NOMO-1 treated with DMSO at 0.1 percent for 48 hours (cell line): ENCODE measurements around the gene HAPSTR1.
"Not testable (repeated sequence)": the region's sequence is repeated elsewhere in the genome, so short reads cannot be mapped to it uniquely, and the experiment has no call there.

Experiments used
- DNase-seq: peaks from one replicate; lab custom pipeline; 2025; ENCODE audit not compliant: unreplicated experiment; lab: John Stamatoyannopoulos, UW

Gene HAPSTR1

DNA sequence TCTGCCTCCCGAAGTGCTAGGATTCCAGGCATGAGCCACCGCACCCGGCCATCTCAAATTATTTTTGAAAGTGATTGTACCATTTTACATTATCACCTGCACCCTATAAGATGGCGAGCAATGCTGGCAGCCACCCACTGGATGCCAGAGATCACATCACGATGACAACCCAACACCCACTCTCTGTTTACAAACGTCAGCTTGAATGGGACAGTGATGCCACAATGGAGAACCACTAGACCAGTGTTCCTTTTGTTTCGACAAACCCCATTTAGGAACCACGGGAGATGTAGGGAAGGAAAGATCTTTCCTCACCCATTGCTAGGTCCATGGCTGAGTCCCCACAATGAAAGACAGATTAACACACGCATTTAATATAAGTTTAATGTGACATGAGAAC, 20.1 kb upstream of the HAPSTR1 start:
- no peak for DNase-seq

- DNase-seq, result no peak
Measured at GRCh38 chr16:9072806-9073341, 18.6 kb upstream of the HAPSTR1 start.

- no peak for DNase-seq
Measured at GRCh38 chr16:9075299-9076071, 16.0 kb upstream of the HAPSTR1 start.

DNA sequence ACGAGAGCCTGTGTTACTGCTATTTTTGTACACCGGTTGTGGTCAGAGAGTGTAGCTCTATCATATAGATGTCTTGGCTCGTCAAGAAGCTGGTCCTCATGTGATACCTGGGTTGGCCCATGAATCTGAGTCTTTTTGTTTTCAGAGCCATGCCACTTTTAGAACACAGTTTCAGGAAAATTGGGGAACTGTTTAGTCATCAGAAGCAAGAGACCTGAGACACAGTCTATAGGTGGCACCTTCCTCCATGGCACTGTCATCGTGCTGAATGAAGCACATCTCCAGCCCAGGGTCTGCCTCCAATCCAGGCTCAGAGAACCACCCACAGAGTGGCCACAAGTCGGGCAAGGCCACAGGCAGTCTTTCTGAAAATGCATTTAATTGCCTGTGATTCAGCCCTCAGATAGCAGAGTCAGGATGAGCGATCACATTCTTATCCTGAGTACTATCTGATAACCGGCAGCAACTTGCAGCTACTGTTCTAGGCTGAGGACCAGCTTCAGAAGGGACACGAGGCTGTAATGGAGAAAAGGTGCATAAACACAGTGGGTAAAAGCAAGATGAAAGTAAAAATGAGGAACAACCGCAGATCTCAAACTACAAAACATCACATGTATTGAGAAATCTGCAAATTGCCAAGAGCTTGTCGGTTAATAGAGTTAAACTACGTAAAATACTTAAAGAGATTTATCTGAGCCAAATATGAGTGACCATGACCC, 14.2 kb upstream of the HAPSTR1 start:
- peak; percentile 80 for DNase-seq

- peak; percentile 98 for DNase-seq
Measured at GRCh38 chr16:9078467-9079429, 12.7 kb upstream of the HAPSTR1 start.

GRCh38 chr16:9079430-9079812, 12.0 kb upstream of the HAPSTR1 start:
- no peak for DNase-seq

- DNase-seq, result no peak
Measured at GRCh38 chr16:9081158-9081557, 10.3 kb upstream of the HAPSTR1 start.

GRCh38 chr16:9081843-9082242, 9.6 kb upstream of the HAPSTR1 start:
- DNase-seq, result no peak

- DNase-seq, result no peak
Measured at GRCh38 chr16:9082422-9082821, 9.0 kb upstream of the HAPSTR1 start.

GRCh38 chr16:9087733-9088132, 3.7 kb upstream of the HAPSTR1 start:
- DNase-seq, result not testable (repeated sequence)

GRCh38 chr16:9088848-9089247, 2.6 kb upstream of the HAPSTR1 start:
- DNase-seq, result no peak

DNA sequence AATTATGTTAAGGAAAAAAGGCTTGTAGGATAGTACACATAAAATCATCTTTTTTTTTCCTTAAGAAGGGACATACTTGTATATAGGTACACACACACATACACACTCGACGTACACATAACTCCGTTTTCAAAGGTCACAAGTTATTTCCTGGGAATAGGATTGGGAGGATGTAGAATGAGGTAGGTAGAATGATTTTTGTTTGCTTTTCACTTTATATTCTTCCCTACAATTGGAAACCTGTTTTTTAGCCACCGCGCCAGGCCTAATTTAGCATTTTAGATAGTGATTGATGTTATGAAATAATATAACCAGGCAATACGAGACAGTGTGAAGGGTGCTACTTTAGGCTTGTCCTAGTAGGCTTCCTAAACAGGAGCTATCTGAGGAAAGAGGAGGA, 1.8 kb upstream of the HAPSTR1 start:
- no peak for DNase-seq

DNA sequence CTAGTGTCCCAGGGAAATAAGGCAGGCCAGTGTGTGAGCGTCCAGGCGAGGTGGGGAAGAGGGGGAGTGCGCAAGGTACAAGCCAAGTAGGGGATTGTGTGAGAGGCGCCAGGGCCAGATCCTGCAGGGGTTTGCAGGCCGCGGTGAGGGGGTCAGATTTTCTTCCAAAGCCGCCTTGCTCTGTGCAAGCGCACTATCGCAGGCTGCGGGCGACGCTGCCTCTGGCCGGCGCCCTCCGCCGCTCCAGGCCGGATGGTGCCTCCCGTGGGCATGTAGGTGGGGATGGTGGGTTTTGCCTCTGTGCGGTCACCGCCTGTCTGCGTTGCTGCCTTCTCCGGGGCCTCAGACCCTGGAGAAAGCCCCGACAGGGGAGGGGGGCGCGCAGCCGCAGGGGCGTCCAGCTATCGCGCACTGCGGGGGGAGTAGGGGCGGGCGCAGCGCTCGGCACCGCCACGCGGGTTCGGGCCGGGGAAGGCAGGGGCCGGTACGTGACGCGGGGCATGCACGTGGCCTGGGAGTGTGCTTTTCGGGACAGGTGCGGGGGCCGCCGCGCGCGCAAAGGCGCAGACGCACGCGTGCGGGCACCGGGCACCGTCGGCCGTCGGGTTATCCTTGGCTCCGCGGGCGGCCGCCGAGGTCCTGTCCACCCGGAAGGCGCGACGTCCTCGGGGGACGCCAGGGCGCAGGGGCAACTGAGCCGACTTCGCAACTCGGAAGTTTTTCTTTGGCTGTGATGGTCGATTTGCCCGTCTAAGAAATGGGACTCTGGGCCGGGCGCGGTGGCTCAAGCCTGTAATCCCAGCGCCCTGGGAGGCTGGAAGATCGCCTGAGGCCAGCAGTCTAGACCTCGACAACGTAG, 1.1 kb upstream of the HAPSTR1 start:
- no peak for DNase-seq

DNA sequence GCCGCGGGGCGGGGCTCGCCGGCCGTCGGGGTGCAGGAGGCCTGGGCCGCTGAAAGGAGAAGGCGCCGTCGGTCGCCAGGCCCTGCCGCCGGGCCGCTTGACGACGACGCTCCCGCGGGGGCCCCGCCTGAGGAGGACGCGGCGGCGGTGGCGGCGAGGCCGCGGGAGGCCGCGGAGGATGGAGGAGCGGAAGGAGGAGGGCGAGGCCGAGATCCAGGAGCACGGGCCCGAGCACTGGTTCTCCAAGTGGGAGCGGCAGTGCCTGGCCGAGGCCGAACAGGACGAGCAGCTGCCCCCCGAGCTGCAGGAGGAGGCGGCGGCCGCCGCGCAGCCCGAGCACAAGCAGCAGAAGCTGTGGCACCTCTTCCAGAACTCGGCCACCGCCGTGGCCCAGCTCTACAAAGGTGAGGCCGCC, 430 bp downstream of the HAPSTR1 start:
- DNase-seq, result no peak

GRCh38 chr16:9092282-9092977, 986 bp downstream of the HAPSTR1 start:
- peak; percentile 24 for DNase-seq

- DNase-seq, result no peak
Measured at GRCh38 chr16:9092978-9093344, 1.5 kb downstream of the HAPSTR1 start.

DNA sequence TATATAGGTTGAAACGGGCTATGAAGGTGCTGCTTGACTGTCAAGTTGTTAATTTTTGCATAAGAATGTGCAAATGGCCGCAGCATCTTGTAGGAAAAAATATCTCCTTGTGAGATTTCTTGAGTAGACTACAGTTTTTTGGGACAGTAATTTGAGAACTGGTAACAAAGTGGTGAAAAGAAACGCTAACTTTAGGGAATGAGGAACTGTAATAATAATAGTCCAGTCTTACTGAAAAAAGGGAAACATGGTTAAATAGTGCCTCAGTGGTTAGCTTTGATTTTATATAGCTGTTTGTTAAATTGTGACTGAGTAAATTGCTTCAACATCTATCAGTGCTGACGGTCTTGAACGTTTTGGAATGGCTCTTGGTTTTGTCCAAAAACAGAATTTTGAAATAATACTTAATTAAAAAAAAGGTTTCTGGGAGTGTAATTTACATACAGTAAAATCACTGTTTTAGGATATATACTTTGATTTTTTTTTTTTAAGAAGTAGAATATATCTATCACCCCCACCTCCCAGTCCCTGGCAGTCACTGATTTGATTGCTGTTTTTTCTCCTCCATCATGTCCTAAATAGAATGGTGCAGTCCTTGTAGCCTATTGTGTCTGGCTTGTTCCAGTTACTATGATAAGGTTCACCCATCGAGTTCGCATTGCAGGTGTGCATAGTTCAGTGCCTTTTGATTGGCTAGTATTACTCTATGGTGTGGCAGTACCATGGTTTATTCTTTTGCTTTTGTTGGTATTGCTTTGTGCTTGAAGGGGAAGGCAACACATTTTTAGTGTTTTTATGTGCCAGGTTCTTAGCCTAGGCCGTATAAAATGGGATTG, 2.8 kb downstream of the HAPSTR1 start:
- DNase-seq, result no peak

GRCh38 chr16:9095171-9095570, 3.7 kb downstream of the HAPSTR1 start:
- no peak for DNase-seq
